GM12873 (cell line): ENCODE results near the gene KIAA1549.

Source experiments
- CTCF ChIP-seq: IDR thresholded peaks from 2 replicates; pipeline ENCODE4 v1.5.1; 2012; ENCODE audit warnings: low read depth, mild to moderate bottlenecking, moderate library complexity, low read length, control low read depth; ENCODE audit not compliant: insufficient read depth; ENCODE audit errors: missing control alignments

The KIAA1549 gene

GRCh38 chr7:138878051-138878450, 103.1 kb downstream of the KIAA1549 start:
- TF ChIP-seq CTCF = no peak

GRCh38 chr7:138876326-138876725, 104.9 kb downstream of the KIAA1549 start:
- TF ChIP-seq CTCF = no peak

GRCh38 chr7:138875794-138876193, 105.4 kb downstream of the KIAA1549 start:
- TF ChIP-seq CTCF = no peak

GRCh38 chr7:138873220-138873892, 107.8 kb downstream of the KIAA1549 start:
- TF ChIP-seq CTCF = no peak

GRCh38 chr7:138872576-138872975, 108.6 kb downstream of the KIAA1549 start:
- TF ChIP-seq CTCF = no peak

GRCh38 chr7:138871814-138872090, 109.4 kb downstream of the KIAA1549 start:
- no peak for TF ChIP-seq CTCF

- TF ChIP-seq CTCF = no peak
Observed at GRCh38 chr7:138871065-138871813, 110.0 kb downstream of the KIAA1549 start.
